Esophagus squamous epithelium (tissue), 5 donors: ENCODE measurements around the gene LAMB2. TPM values are rescaled to one million over a fixed set of nuclear protein-coding genes. Genes with fewer than 3 reads are reported as not detected.

Experiments
- DNase-seq: peaks from one replicate; lab custom pipeline; 2025; lab: John Stamatoyannopoulos, UW
- H3K27ac ChIP-seq, 4 donors: fragments of 200-600 bp; sonication (generic); one replicate each; pipeline ENCODE4 v1.5.1; 2016 to 2019; ENCODE audit warnings: mild to moderate bottlenecking in 1 of 4
- H3K27me3 ChIP-seq, 4 donors: fragments of 200-600 bp; sonication (generic); 1 replicate in 3 of 4; 2 replicates in 1 of 4; pipeline versions ENCODE4 v1.5.1 to v1.6.0; 2017 to 2021; ENCODE audit warnings: antibody characterized with exemption in 1 of 4
- H3K36me3 ChIP-seq, 3 donors: fragments of 200-600 bp; sonication (generic); one replicate each; pipeline ENCODE4 v1.5.1; 2016 to 2019
- H3K4me1 ChIP-seq, 3 donors: fragments of 200-600 bp; sonication (generic); one replicate each; pipeline ENCODE4 v1.5.1; 2017 to 2019
- H3K4me3 ChIP-seq, 4 donors: fragments of 200-600 bp; sonication (generic); 1 replicate in 3 of 4; 2 replicates in 1 of 4; pipeline ENCODE4 v1.5.1; 2016 to 2019; ENCODE audit warnings: mild to moderate bottlenecking in 2 of 4, moderate library complexity in 1 of 4
- H3K9me3 ChIP-seq, 3 donors: fragments of 200-600 bp; sonication (generic); one replicate each; pipeline ENCODE4 v1.5.1; 2016 to 2019
- CTCF ChIP-seq, 6 experiments: fragments of 450-650 bp in 4 of 6; fragments of 200-600 bp in 2 of 6; sonication (generic) in 2 of 6; IDR thresholded peaks; one replicate each; pipeline ENCODE4 v1.5.1; 2016 to 2019; ENCODE audit warnings: antibody characterized with exemption in 6 of 6, mild to moderate bottlenecking in 4 of 6, moderate library complexity in 4 of 6
- POLR2A ChIP-seq, 4 donors: fragments of 450-650 bp; IDR thresholded peaks; one replicate each; pipeline ENCODE4 v1.6.1; 2017; ENCODE audit warnings: antibody characterized with exemption in 4 of 4, mild to moderate bottlenecking in 4 of 4, moderate library complexity in 3 of 4
- WGBS, 2 donors: methylation state at CpG; one replicate each; pipeline ENCODE4 v1.1.5; 2018; 5-methylcytosine and 5-hydroxymethylcytosine counted together
- intact Hi-C: fragments of 100-400 bp; cut with DNase I; formaldehyde crosslinking; loops from one replicate; pipeline ENCODE4 v1.15.0; 2022
- total RNA-seq, 4 donors: library from RNA; depleted of rRNA; stranded (reverse); fragments of >200 nt; gene quantifications; one replicate each; pipeline ENCODE4 v1.1.0, GENCODE V29; 2016
- donor health status: DM: yes; HTN: yes; CAD: no.

Gene LAMB2
- total RNA-seq, 4 donors from 2014 or later: 66.0 to 319 (median 175) TPM

- H3K4me3 ChIP-seq: no peak overlapping the region
- intact Hi-C loops: no loop called here
- WGBS, 2 donors: 73 to 100% methylated on average over 1 to 5 of the region's 7 CpGs
- no peak for DNase-seq
- H3K27ac ChIP-seq: no peak overlapping the region
- no peaks in the 10 kb centered on the region for H3K9me3 ChIP-seq
- no peaks in the 10 kb centered on the region for H3K27me3 ChIP-seq
- H3K36me3 ChIP-seq: peaks cover 37 to 84% (median 54%) of the 10 kb centered on the region in 3 donors
- H3K4me1 ChIP-seq: peaks cover 11 to 29% (median 21%) of the 10 kb centered on the region in 3 donors
- TF ChIP-seq CTCF (IDR thresholded peaks at IDR 0.05): no peak
- TF ChIP-seq POLR2A (IDR thresholded peaks at IDR 0.05): no peak
Measured at GRCh38 chr3:49122451-49122850, 10.4 kb downstream of the LAMB2 start.

- H3K27me3 ChIP-seq: no peaks in the 10 kb centered on the region
- H3K36me3 ChIP-seq: peaks cover 42 to 84% (median 58%) of the 10 kb centered on the region in 3 donors
- TF ChIP-seq POLR2A (IDR thresholded peaks at IDR 0.05) (no peak), CTCF (IDR thresholded peaks at IDR 0.05) (no peak)
- intact Hi-C loops: no loop called here
- DNase-seq: no peak
- no peaks in the 10 kb centered on the region for H3K9me3 ChIP-seq
- H3K4me1 ChIP-seq: peaks cover 11 to 29% (median 21%) of the 10 kb centered on the region in 3 donors
- 92 to 97% methylated on average over 9 to 10 of the region's 12 CpGs for WGBS, 2 donors
- H3K27ac ChIP-seq: peak overlapping the region in 2 of 4 donors; percentile 92 to 99
- H3K4me3 ChIP-seq: no peak overlapping the region
Measured at GRCh38 chr3:49122022-49122421, 10.8 kb downstream of the LAMB2 start.

DNA sequence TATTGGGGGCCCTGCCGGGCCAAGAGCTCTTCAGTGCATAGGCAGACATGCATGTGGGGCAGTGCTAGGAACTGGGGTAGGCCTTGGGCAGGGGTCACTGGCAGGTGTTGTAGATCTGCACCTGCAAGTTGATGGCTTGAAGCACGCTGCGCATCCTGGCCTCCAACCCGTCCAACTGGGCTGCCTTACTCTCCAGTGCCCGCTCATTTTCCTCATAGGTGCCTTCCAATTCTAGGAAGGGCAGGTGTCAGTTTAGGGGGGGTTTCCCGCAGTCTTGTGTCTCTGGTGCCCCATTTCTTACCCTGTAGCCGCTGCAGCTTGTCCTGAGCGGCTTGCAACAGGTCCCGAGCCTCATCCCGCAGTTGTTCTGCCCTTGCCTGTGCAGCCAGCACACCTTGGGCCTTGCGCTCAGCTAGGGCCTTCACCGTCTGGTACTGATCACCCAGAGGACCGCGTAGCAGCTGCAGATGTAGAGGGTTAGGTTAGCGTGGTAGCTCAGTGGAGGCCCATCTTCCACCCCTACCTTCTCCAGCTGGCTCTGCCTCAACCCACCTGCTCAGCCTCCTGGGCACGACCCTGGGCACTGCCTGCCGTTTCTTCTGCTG is 11.6 kb downstream of the LAMB2 start:
- H3K4me3 ChIP-seq: peak overlapping the region; percentile 84 to 98 (median 90)
- peaks cover 50 to 84% (median 62%) of the 10 kb centered on the region in 3 donors for H3K36me3 ChIP-seq
- 64% methylated on average over 12 to 14 of the region's 17 CpGs for WGBS, 2 donors

DNA sequence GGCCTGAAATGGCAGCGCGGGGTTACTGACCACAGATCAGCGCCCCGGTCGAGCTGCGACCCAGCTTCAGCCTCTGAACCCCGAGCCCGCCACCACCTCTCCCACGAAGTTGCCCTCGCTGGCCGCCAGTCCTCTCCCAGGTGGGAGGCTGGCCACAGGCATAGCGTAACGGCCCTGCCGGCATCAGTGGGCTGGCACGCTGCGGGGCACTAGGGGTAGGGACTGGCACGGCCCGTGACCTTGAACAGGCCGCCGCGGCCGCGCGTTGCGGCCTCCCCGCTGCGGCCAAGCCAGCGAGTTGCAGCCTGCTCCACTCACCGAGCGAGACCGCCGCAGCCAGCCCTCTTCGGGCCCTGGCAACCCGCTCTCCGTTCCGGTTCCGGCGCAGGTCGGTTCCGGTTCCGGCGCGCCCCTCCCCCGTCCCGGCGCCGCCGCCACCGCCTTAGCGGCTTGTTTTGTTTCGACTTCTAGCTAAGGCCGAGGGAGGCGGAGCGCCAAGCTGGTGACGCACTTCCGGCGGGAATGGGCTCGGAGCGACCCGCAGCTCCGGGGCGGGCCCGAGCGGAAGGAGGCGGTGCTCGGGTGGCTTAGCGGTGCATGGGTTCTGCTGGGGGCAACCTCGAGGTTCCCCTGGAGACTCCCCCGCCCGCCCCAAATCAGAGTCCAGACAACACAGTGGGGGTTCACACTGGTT is 12.3 kb downstream of the LAMB2 start, which contains the start of gene USP19:
TSS of gene USP19 (minus strand) at position 386 of the 694 bp plus-strand sequence. CDS start 1,678 bp downstream, outside the sequence.
- H3K4me1 ChIP-seq: peaks cover 11 to 29% (median 21%) of the 10 kb centered on the region in 3 donors
- 1 to 3% methylated on average over 13 to 26 of the region's 70 CpGs for WGBS, 2 donors

More for the DNA sequence above, 11.6 kb downstream of the LAMB2 start:
- H3K27me3 ChIP-seq: no peaks in the 10 kb centered on the region
- peak overlapping the region; percentile 92 to 99 (median 97) for H3K27ac ChIP-seq
- DNase-seq: no peak
- H3K4me1 ChIP-seq: peaks cover 11 to 29% (median 21%) of the 10 kb centered on the region in 3 donors
- intact Hi-C loops: no loop called here
- no peaks in the 10 kb centered on the region for H3K9me3 ChIP-seq
- TF ChIP-seq POLR2A (IDR thresholded peaks at IDR 0.05) (no peak), CTCF (IDR thresholded peaks at IDR 0.05) (no peak)

More for the DNA sequence above, 12.3 kb downstream of the LAMB2 start, which contains the start of gene USP19:
- no peaks in the 10 kb centered on the region for H3K9me3 ChIP-seq
- no peaks in the 10 kb centered on the region for H3K27me3 ChIP-seq
- DNase-seq: peak; percentile 60
- intact Hi-C loops: no loop called here
- TF ChIP-seq POLR2A (IDR thresholded peaks at IDR 0.05) (peak in 3 of 4 donors; percentile 75 to 86 (median 84)), CTCF (IDR thresholded peaks at IDR 0.05) (peak in 2 of 6 experiments; percentile 15 to 19)
- peaks cover 50 to 84% (median 66%) of the 10 kb centered on the region in 3 donors for H3K36me3 ChIP-seq
- H3K4me3 ChIP-seq: peak within 1 kb of the TSS; percentile 84 to 98 (median 90)
- peak within 1 kb of the TSS; percentile 92 to 99 (median 97) for H3K27ac ChIP-seq
